HG02885 (cell line): ENCODE data around the gene NDNF.

Experiments used
- ATAC-seq: cut with Tn5 transposase; IDR thresholded peaks from one replicate; pipeline ENCODE4 v1.9.1; 2021; ENCODE audit warnings: mild to moderate bottlenecking; ENCODE audit not compliant: unreplicated experiment, poor library complexity

Gene NDNF

DNA sequence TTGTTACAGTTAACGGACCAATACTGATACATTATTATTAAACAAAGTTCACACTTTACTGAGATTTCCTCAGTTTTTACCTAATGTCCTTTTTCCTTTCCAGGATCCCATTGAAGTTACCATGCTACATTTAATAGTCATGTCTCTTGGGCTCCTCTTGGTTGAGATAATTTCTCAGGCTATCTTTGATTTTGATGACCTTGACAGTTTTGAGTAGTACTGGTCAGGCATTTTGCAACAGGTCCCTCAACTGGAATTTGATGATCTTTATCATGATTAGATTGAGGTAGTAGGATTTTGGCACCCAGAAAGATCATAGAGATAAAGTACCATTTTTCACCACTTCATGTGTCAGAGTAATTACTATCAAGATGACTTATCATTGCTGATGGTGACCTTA, 53.8 kb downstream of the NDNF start:
- no peak for ATAC-seq

DNA sequence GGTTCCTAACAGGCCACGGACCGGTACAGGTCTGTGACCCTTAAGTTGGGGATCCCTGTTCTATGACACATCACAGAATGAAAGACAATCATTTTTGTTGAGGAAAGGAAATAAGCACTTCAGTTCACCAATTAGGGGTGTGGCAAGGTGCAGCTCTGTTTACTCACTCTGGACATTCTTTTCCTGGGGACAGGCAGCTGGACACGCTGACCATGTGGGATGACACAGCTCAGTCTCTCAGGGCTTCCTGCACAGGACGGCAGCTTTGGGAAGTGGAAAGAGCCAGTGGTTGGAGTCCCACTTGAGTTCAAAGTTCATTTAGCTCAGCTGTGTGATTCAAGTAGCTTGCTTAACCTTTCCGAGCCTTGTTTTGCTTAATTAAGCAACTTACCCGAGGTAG, 55.7 kb downstream of the NDNF start:
- no peak for ATAC-seq

DNA sequence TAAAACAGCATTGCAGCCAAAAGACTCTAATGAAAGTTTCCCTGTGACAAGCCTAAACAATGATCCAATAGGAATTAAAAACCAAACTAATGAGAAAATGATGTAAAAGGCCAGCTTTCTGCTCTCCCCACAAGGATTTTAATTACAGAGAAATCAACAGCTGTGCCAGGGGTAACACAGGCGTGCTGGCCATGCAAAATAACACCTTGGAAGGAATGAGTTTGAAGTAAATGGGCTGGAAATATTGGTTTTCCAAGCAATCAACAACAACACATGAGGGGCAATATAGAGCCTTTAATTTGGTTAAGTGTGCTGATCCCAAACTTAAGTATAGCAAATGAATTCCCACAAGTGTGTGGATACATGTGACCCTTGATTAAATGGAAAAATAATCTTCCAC, 56.9 kb downstream of the NDNF start:
- no peak for ATAC-seq

DNA sequence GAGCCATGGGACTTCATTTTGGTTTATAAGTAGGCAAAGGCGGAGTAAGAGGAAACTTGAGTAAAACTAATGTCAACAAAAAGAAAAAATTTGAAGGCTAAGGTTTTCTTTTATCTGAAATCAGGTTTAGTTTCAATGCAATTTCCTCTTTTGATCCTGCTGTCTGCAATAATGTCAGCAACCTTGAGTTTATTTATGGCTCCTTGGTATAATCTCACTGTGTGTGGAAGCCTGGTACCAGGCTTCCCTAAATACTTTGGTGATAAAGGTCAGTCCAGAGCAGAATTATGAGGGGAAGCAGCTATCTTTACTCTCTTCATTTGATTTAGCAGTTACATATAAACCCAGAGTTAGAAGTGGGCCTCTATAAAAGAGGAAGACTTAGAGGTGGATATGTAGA, 57.8 kb downstream of the NDNF start:
- ATAC-seq = no peak

DNA sequence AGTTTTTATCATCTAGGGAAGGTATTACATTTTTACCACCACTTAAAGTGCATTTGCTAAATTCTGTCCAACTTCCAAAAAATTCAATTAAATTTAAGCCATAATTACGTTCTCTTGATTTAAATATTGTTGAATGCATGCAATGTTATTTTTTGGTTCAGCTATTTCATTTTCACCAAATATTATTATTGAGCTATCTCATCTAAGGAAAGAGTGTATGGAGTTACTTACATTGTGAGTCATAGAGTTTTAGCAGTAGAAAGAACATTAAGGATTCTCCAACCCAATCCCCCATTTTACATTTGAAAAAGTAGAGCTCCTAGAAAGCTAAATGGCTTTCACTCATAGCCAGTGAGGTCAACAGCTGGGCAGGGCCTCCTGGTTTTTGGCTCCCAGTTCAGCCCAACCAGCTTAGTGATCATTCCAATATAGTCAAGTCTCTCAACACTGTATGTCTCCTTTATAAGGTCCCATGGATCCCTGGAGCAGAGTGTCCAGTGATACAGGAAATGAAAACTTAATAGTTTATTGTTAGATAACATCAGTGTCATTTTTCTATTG, 60.5 kb downstream of the NDNF start:
- no peak for ATAC-seq

DNA sequence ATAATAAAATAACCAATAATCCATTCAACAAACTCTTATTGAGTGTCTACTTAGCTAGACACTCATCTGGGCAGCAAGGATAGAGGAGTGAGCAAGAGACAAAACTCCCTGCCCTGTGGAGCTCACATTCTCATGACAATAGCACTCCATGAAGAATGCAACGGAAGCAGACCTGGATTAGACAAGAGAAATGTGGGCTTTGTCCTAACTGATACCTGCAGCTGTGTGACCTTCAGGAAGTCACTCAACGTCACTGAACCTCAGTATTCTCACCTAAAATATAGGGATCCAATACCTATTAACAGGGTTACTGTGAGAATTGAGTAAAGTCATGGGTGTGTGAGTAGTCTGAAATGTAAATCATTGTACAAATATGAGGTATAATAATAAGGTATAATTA, 61.2 kb downstream of the NDNF start:
- ATAC-seq = no peak

DNA sequence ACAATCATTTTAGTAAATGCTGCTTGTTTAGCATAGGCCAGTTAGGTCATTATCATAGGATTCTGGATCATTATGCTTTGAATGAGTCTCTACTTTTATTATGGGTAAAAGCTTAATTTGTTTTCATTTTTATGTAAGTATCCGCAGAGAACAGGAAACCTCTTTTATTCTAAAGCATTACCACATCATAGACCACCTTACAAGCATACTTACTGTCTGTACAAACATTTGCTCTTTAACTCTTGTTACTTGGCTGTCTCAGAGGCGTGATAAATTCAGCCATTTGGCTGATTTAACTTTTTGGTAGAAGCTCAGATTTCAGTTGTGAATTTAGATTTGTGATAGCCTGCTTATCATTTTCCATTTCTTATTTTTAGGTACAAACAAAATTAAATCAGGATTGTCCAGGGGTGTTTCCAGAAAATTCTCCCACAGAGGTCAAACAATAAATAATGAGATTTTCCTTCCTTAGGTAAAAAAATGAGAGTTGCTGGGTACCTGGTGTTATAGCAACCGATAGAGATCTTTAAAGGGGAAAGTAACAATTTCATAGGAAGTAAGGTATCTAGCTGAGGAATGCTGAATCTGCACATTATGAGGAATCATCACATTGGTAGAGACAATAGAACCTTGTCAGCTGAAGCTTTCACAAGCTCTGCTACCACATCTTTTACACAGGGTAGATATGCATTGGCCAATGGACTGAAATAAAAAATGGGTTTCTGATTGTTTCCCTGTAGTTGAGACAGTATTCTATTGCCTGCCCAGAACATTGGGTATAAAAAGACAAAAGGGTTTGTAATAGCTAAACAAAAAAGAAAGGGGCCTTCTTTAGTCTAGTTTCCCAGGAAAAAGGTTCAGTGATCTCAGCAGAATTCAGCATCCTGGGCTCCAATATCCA, 62.5 kb downstream of the NDNF start:
- no peak for ATAC-seq

DNA sequence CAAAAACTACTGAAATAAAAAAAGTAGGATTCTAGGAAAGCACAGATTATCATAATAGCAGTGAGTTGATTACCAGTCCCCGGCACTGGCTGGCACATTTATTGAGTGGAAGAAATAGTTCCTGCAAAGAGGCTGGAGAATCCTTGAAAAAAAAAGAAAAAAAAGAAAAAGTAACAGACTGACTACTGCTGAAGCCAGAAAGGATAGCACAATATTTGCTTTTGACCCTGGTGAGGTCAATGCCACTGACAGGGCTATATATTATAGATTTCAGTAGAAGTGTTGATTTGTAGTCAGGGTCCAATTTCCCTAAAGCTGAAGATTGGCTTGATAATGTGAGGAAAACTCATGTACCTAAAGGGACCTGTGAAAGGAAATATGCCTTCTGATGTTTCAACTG, 64.7 kb downstream of the NDNF start:
- ATAC-seq = no peak

DNA sequence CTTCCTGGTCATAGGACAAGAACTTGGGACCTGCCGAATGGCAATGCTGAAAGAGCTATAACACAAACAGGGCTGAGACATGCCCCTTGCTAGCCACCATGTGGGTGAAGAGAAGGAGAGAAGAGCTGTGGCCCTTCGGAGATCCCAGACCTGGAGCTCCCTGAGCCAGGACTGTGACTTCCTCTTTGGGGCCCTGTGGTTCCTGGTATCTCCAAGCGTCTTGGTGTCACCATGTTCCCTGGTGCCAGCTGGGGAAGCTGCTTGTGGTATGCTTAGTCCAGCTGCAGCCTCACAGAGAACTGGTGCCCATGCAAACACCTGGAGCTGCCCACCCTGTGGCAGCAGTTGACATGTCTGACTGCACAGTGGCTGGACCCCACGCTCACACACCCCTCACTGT, 68.5 kb downstream of the NDNF start:
- no peak for ATAC-seq

DNA sequence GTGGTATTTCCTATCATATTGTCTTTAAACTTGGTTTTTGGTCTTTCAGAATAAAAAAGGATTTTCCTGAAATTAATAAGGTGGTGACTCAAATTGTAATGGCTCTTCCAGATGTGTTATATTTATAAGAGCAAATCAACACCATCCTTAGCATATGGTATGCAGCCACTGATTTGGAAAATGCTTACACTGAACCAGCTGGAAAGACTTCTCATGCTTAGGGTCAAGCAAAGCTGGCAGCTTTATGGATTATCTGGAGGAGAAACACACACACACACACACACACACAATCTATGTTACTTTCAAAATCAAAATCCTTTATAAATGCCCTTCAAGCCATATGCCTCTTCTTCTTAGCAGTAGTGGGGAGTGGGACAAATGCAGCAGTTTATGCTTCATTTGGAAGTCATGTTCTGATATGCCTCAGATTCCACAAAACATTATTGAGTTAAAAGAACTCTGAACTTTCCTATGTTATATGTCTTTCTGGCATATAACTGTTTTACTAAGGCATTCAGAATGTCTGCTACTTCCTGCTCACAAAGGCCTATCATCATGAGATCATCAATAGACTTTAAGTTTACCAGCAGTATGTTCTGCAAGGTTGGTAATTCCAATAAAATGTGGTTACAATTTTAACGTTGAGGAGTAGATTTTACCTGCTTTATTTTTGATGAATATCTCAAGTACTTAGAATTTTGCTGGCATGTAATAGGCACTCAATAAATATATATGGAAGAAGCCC, 76.9 kb downstream of the NDNF start:
- ATAC-seq = no peak

DNA sequence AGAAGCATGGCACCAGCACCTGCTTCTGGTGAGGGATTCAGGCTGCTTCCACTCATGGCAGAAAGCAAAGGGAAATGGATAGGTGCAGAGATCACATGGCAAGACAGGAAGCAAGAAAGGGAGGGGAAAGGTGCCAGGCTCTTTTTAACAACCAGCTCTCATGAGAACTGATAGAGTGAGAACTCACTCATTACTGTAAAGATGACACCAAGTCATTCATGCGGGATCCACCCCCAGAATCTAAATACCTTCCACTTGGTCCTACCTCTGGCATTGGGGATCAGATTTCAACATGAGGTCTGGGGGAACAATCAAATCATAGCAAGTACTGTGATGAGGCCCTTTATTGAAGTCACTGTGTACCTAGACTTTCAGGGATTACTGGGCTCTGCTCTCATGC, 77.8 kb downstream of the NDNF start:
- no peak for ATAC-seq

DNA sequence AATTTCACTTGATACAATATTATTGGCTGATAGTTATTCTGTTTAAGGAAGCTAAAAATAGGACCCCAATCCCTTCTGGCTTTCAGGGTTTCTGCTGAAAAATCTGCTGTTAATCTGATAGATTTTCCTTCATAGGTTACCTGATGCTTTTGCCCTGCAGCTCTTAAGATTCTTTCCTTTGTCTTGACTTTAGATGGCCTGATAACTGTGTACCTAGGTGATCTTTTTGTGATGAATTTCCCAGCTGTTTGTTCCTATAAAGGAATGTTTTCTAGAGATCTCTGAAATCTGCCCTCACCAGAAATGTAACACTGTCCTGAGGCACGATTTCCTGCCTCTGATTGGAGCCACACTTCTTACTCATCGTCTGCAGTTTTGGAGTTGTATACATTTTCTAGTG, 80.5 kb downstream of the NDNF start:
- ATAC-seq = no peak

DNA sequence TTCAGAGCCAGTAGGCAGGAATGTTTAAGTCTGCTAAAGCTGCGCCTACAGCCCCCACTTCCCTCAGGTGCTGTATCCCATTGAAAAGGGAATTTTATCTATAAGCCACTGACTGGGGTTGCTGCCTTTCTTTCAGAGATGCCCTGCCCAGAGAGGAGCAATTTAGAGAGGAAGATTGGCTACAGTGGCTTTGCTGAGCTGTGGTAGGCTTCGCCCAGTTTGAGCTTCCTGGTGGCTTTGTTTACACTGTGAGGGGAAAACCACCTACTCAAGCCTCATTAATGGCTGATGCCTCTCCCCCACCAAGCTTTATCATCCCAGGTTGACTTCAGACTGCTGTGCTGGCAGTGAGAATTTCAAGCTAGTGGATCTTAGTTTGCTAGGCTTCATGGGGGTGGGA, 82.1 kb downstream of the NDNF start:
- ATAC-seq = no peak
